Psoas muscle (tissue), 8 donors: ENCODE results near the gene TRIM52. TPM values are rescaled to one million over a fixed set of nuclear protein-coding genes. Genes with fewer than 3 reads are reported as not detected.

Source experiments
- ATAC-seq, 4 donors: fragments of 200-7000 bp; cut with Tn5 transposase; one replicate each; pipeline ENCODE4 v1.9.1; 2020; ENCODE audit warnings: moderate library complexity in 3 of 4, mild to moderate bottlenecking in 2 of 4
- DNase-seq, 2 donors: peaks; one replicate each; pipeline ENCODE4 v3.0.0-alpha.2; 2020
- H3K27ac ChIP-seq: fragments of 200-600 bp; one replicate; pipeline ENCODE4 v1.8.0; 2022
- H3K27me3 ChIP-seq, 3 donors: fragments of 200-600 bp in 1 of 3; one replicate each; pipeline versions ENCODE4 v1.6.1 to v1.8.0; 2013 to 2022; ENCODE audit warnings: low read length in 2 of 3, mild to moderate bottlenecking in 2 of 3, moderate library complexity in 1 of 3; ENCODE audit not compliant: insufficient read depth in 3 of 3
- H3K36me3 ChIP-seq, 2 donors: fragments of 200-600 bp in 1 of 2; one replicate each; pipeline versions ENCODE4 v1.6.1 to v1.8.0; 2013 to 2022; ENCODE audit warnings: low read depth in 1 of 2, mild to moderate bottlenecking in 1 of 2, moderate library complexity in 1 of 2; ENCODE audit not compliant: insufficient read depth in 1 of 2
- H3K4me1 ChIP-seq: fragments of 200-600 bp; one replicate; pipeline ENCODE4 v1.8.0; 2022
- H3K4me3 ChIP-seq: fragments of 200-600 bp; one replicate; pipeline ENCODE4 v1.8.0; 2022; ENCODE audit warnings: mild to moderate bottlenecking
- H3K9me3 ChIP-seq: fragments of 200-600 bp; one replicate; pipeline ENCODE4 v1.8.0; 2022
- CTCF ChIP-seq: fragments of 200-600 bp; IDR thresholded peaks from one replicate; pipeline ENCODE4 v1.8.0; 2022; ENCODE audit warnings: antibody characterized with exemption
- WGBS, 3 donors: extraction: QIAGEN DNeasy Blood & Tissue Kit; methylation state at CpG; one replicate each; pipeline versions ENCODE4 v1.1.6 to v1.1.7; 2013; 5-methylcytosine and 5-hydroxymethylcytosine counted together
- intact Hi-C, 2 donors: fragments of 100-400 bp; cut with DNase I; formaldehyde crosslinking; loops; one replicate each; pipeline versions ENCODE4 v1.11.0 to v1.14.2; 2022
- polyA plus RNA-seq, 3 donors: library from polyadenylated mRNA; stranded (reverse); fragments of 200-250 nt; gene quantifications; one replicate each; pipeline ENCODE4 v1.2.3, GENCODE V29; 2013
- total RNA-seq, 4 donors: library from RNA; stranded (reverse); fragmentation: NEBNext Ultra II Directional in 2 of 4; extraction: Animal tissue kit (Norgen Biotek cat#: 25700) in 2 of 4; gene quantifications; one replicate each; pipeline versions ENCODE4 v1.2.1 to v1.2.4, GENCODE V29; 2021 to 2023
- donor health status: healthy with polysubstance abuse.
- donor health status: DM: no; HTN: no; CAD: no; lungs with moderate emphysema.
- donor health status: Bipolar disorder and iron deficiency.
- donor health status: healthy.
- donor health status: DM: yes; HTN: yes; CAD: no.
- donor health status: DM: no; HTN: no; CAD: no.
- donor health status: DM: no; HTN: no; CAD: no.
- donor health status: DM: yes; HTN: yes; CAD: no.

TRIM52 gene
- total and polyA plus RNA-seq, 7 donors = 1.5 to 17.6 (median 4.9) TPM

- Histone ChIP-seq H3K9me3 (no peaks in the 10 kb centered on the region), H3K4me1 (no peaks in the 10 kb centered on the region), H3K36me3 (peaks cover 10 to 97% of the 10 kb centered on the region in 2 donors), H3K4me3 (no peak overlapping the region), H3K27me3 (no peaks in the 10 kb centered on the region), H3K27ac (no peak overlapping the region)
- WGBS, 3 donors = 87 to 90% (median 89%) methylated on average over 23 to 24 of the region's 24 CpGs
- ATAC-seq (peak; percentile 17 to 24 (median 19)), DNase-seq (no peak)
- TF ChIP-seq CTCF = no peak
- intact Hi-C loops = no loop called here
Observed at GRCh38 chr5:181233801-181234454, 27.0 kb downstream of the TRIM52 start.

DNA sequence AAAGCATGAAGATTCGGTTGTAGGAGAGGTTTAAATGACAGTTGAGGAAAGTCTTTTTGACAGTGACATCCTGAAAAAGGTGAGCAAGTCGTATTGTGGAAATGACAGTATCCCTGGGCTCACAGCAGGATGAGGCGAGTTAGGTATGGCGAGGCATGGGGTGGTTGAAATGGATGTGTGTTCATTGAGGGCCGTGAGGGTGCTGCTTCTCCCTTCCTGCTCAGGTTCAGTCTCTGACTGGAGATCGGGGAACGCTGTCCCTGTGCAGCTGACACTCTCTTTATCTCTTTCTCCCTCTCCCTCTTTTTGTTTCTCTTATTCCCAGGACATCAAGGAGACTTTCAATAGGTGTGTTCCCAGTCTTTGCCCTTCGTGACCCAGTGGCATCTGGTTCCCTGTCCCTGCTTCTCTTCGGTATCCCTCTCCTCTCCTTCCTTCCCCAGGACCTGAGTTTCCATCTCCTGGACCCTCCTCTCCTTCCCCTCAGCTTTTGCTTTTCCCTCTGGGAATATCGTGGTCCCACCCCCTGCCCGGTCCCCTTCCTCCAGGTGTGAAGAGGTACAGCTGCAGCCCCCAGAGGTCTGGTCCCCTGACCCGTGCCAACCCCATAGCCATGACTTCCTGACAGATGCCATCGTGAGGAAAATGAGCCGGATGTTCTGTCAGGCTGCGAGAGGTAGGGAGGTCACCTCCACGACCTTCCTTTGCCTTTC is 27.7 kb downstream of the TRIM52 start:
- H3K9me3 ChIP-seq = no peaks in the 10 kb centered on the region
- WGBS, 3 donors = 74 to 79% (median 76%) methylated on average over 16 of the region's 16 CpGs
- intact Hi-C loops = no loop called here
- peak in 2 of 4 donors; percentile 3 to 16 for ATAC-seq
- no peak overlapping the region for H3K4me3 ChIP-seq
- TF ChIP-seq CTCF = no peak
- no peaks in the 10 kb centered on the region for H3K27me3 ChIP-seq
- peaks cover 9 to 90% of the 10 kb centered on the region in 2 donors for H3K36me3 ChIP-seq
- H3K4me1 ChIP-seq = no peaks in the 10 kb centered on the region
- DNase-seq = no peak
- H3K27ac ChIP-seq = no peak overlapping the region

GRCh38 chr5:181232593-181232992 is 28.4 kb downstream of the TRIM52 start:
- H3K4me1 ChIP-seq = no peaks in the 10 kb centered on the region
- no peak for TF ChIP-seq CTCF
- no peak overlapping the region for H3K4me3 ChIP-seq
- no peaks in the 10 kb centered on the region for H3K9me3 ChIP-seq
- WGBS, 3 donors = 54 to 70% (median 56%) methylated on average over 18 of the region's 18 CpGs
- no peaks in the 10 kb centered on the region for H3K27me3 ChIP-seq
- intact Hi-C loops = no loop called here
- ATAC-seq (peak in 3 of 4 donors; percentile 10 to 21 (median 14)), DNase-seq (no peak)
- peaks cover 9 to 88% of the 10 kb centered on the region in 2 donors for H3K36me3 ChIP-seq
- no peak overlapping the region for H3K27ac ChIP-seq

- Histone ChIP-seq H3K27ac (no peak overlapping the region), H3K4me3 (no peak overlapping the region), H3K36me3 (peaks cover 4 to 88% of the 10 kb centered on the region in 2 donors), H3K4me1 (no peaks in the 10 kb centered on the region), H3K27me3 (no peaks in the 10 kb centered on the region), H3K9me3 (no peaks in the 10 kb centered on the region)
- no peak for DNase-seq
- 78 to 85% (median 84%) methylated on average over 7 of the region's 7 CpGs for WGBS, 3 donors
- intact Hi-C loops = no loop called here
- no peak for TF ChIP-seq CTCF
- no peak for ATAC-seq
Observed at GRCh38 chr5:181231432-181231831, 29.5 kb downstream of the TRIM52 start.
